WERI-Rb-1 (cell line): ENCODE measurements around the gene KDR.

ENCODE experiments used
- DNase-seq: peaks from one replicate; pipeline ENCODE4 v3.0.0-alpha.2; 2020
- H3K27ac ChIP-seq: fragments of 250-450 bp; sonication (Bioruptor Pico); 2 replicates; pipeline ENCODE4 v1.5.1; 2020; ENCODE audit warnings: mild to moderate bottlenecking, moderate library complexity
- H3K27me3 ChIP-seq: fragments of 250-450 bp; sonication (Bioruptor Pico); 2 replicates; pipeline ENCODE4 v1.5.1; 2021; ENCODE audit warnings: mild to moderate bottlenecking, low read depth, moderate library complexity; ENCODE audit not compliant: insufficient read depth, severe bottlenecking
- H3K36me3 ChIP-seq: fragments of 250-450 bp; sonication (Bioruptor Pico); 2 replicates; pipeline ENCODE4 v1.5.1; 2020; ENCODE audit warnings: mild to moderate bottlenecking, moderate library complexity
- H3K4me3 ChIP-seq: 2 replicates; pipeline ENCODE4 v1.5.1; 2011; ENCODE audit warnings: low read depth, mild to moderate bottlenecking, control low read depth, low read length
- H3K9me3 ChIP-seq: fragments of 250-450 bp; sonication (Bioruptor Pico); 2 replicates; pipeline ENCODE4 v1.5.1; 2021; ENCODE audit warnings: mild to moderate bottlenecking, moderate library complexity; ENCODE audit not compliant: severe bottlenecking
- TF ChIP-seq, protein P1 (sequence below): IDR thresholded peaks from 2 replicates; pipeline ENCODE4 v1.5.1; 2011; ENCODE audit warnings: low read depth, mild to moderate bottlenecking, control low read depth, inconsistent platforms, low read length

Gene KDR

DNA sequence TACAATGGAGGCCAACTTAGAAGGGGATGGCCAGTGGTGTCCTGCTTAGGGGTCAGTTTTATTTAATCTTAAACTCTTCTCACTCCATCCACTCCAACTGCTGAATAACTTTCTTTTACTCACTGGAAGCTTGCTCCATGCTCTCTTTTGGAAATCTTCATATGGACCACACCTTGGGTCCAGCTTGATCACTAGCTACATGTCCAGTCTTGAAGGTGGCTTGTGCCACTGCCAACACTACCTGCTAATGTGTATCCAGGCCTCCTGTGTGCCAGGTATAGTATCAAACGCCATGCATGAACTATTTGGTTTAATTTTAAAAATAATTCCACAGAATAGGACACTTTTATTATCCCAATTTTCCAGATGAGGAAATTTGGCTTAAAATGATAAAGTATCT lies 37.0 kb upstream of the KDR start:
- H3K36me3 ChIP-seq: no peaks in the 10 kb centered on the region
- TF ChIP-seq, protein P1, sequence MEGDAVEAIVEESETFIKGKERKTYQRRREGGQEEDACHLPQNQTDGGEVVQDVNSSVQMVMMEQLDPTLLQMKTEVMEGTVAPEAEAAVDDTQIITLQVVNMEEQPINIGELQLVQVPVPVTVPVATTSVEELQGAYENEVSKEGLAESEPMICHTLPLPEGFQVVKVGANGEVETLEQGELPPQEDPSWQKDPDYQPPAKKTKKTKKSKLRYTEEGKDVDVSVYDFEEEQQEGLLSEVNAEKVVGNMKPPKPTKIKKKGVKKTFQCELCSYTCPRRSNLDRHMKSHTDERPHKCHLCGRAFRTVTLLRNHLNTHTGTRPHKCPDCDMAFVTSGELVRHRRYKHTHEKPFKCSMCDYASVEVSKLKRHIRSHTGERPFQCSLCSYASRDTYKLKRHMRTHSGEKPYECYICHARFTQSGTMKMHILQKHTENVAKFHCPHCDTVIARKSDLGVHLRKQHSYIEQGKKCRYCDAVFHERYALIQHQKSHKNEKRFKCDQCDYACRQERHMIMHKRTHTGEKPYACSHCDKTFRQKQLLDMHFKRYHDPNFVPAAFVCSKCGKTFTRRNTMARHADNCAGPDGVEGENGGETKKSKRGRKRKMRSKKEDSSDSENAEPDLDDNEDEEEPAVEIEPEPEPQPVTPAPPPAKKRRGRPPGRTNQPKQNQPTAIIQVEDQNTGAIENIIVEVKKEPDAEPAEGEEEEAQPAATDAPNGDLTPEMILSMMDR: no peak
- H3K27me3 ChIP-seq: peaks cover 52% of the 10 kb centered on the region
- no peak overlapping the region for H3K27ac ChIP-seq
- no peak for DNase-seq
- no peak overlapping the region for H3K4me3 ChIP-seq
- no peaks in the 10 kb centered on the region for H3K9me3 ChIP-seq

- no peaks in the 10 kb centered on the region for H3K36me3 ChIP-seq
- no peaks in the 10 kb centered on the region for H3K9me3 ChIP-seq
- no peak overlapping the region for H3K4me3 ChIP-seq
- H3K27me3 ChIP-seq: peaks cover 56% of the 10 kb centered on the region
- no peak overlapping the region for H3K27ac ChIP-seq
- TF ChIP-seq, protein P1: no peak
- DNase-seq: no peak
These were observed 36.3 kb upstream of the KDR start for GRCh38 chr4:55161739-55162138.

DNA sequence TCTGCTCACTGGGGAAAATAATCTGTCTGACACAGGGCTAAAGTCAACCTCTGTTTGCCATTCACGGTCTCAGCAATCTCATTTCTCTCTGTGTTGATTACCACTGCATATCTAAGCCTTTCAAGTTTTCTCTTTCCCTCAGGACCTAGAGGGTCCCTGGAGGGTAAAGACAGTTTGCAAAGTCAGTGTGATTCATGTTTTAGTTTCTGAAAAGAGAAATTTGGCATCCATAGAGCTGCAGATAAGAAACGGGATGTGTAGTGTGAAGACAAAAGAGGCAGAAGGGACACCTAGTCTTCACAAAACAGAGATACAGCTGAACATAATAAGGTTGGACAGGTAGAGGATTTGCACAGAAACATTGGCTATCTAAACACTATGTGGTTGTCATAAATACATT lies 34.5 kb upstream of the KDR start:
- TF ChIP-seq, protein P1: no peak
- Histone ChIP-seq H3K9me3 (no peaks in the 10 kb centered on the region), H3K36me3 (no peaks in the 10 kb centered on the region), H3K27me3 (peaks cover 57% of the 10 kb centered on the region), H3K27ac (no peak overlapping the region), H3K4me3 (no peak overlapping the region)
- DNase-seq: no peak

DNA sequence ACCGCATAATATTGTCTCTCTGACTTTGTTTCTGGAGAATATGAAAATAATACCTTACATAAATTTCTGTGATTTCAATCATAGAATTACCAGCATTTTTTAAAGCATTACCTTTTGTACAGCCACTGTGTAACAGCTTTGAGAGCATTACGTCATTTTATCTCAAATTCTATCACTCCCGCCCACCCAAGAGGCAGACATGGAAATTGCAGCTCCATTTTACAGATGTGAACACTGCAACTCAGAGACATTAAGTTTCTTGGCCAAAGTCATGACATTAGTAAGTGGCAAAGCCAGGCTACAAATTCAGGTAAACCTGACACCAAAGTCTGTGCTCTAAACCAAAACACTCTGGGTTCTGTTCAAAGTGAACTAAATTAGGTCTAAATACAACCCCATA lies 33.6 kb upstream of the KDR start:
- TF ChIP-seq, protein P1: no peak
- H3K27me3 ChIP-seq: peaks cover 62% of the 10 kb centered on the region
- no peaks in the 10 kb centered on the region for H3K36me3 ChIP-seq
- H3K9me3 ChIP-seq: no peaks in the 10 kb centered on the region
- DNase-seq: no peak
- no peak overlapping the region for H3K4me3 ChIP-seq
- H3K27ac ChIP-seq: no peak overlapping the region

- TF ChIP-seq, protein P1: no peak
- Histone ChIP-seq H3K27me3 (peaks cover 55% of the 10 kb centered on the region), H3K4me3 (no peak overlapping the region), H3K27ac (no peak overlapping the region), H3K9me3 (no peaks in the 10 kb centered on the region), H3K36me3 (no peaks in the 10 kb centered on the region)
- no peak for DNase-seq
These were observed 32.3 kb upstream of the KDR start for GRCh38 chr4:55157559-55158277.

DNA sequence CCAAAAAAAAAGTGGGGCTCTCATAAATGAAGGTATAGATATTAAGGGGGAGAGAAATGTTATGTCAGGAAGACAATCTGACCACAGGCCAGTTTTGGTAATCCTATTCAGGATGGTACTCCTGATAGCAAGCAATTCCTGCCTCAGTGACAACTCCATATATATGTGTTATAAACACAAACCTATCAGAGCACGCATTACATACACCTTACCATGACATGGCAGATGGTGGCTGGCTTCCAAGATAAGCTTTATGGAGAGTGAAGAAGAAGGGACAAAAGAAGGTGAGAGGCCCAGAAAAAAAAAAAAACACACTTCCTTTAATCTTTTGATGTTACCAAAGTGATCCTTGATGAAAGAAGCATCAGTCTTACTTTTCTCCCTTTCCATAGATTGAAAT lies 29.5 kb upstream of the KDR start:
- DNase-seq: no peak
- TF ChIP-seq, protein P1: no peak
- Histone ChIP-seq H3K27me3 (peaks cover 31% of the 10 kb centered on the region), H3K36me3 (no peaks in the 10 kb centered on the region), H3K27ac (no peak overlapping the region), H3K4me3 (no peak overlapping the region), H3K9me3 (no peaks in the 10 kb centered on the region)
